ENCODE measurements around the gene ZDHHC14.

Gene ZDHHC14

GRCh38 chr6:157721830-157722229 lies 340.8 kb downstream of the ZDHHC14 start:
- Histone ChIP-seq H3K27ac (ENCODE audit: low read depth, low read length) (no peak overlapping the region), H3K27me3 (ENCODE audit: control insufficient read depth in 1 of 2, insufficient read depth in 2 of 2, low read length in 2 of 2) (no peaks in the 10 kb centered on the region), H3K9ac (ENCODE audit: low read length) (no peak overlapping the region), H3K36me3 (ENCODE audit: insufficient read depth, low read length) (no peaks in the 10 kb centered on the region), H3K4me3 (ENCODE audit: low read depth in 1 of 2, low read length in 2 of 2) (no peak overlapping the region), H3K4me1 (ENCODE audit: insufficient read depth, low read length) (no peaks in the 10 kb centered on the region), H3K9me3 (ENCODE audit: low read length) (no peaks in the 10 kb centered on the region)

GRCh38 chr6:157723376-157723775 lies 342.4 kb downstream of the ZDHHC14 start:
- Histone ChIP-seq H3K27ac (ENCODE audit: low read depth, low read length) (no peak overlapping the region), H3K27me3 (ENCODE audit: control insufficient read depth in 1 of 2, insufficient read depth in 2 of 2, low read length in 2 of 2) (no peaks in the 10 kb centered on the region), H3K4me3 (ENCODE audit: low read depth in 1 of 2, low read length in 2 of 2) (no peak overlapping the region), H3K4me1 (ENCODE audit: insufficient read depth, low read length) (no peaks in the 10 kb centered on the region), H3K36me3 (ENCODE audit: insufficient read depth, low read length) (no peaks in the 10 kb centered on the region), H3K9ac (ENCODE audit: low read length) (no peak overlapping the region), H3K9me3 (ENCODE audit: low read length) (no peaks in the 10 kb centered on the region)

- no peaks in the 10 kb centered on the region for H3K36me3 ChIP-seq (ENCODE audit: insufficient read depth, low read length)
- no peak overlapping the region for H3K27ac ChIP-seq (ENCODE audit: low read depth, low read length)
- no peaks in the 10 kb centered on the region for H3K27me3 ChIP-seq (ENCODE audit: control insufficient read depth in 1 of 2, insufficient read depth in 2 of 2, low read length in 2 of 2)
- H3K4me1 ChIP-seq (ENCODE audit: insufficient read depth, low read length): no peaks in the 10 kb centered on the region
- H3K4me3 ChIP-seq (ENCODE audit: low read depth in 1 of 2, low read length in 2 of 2): no peak overlapping the region
- H3K9ac ChIP-seq (ENCODE audit: low read length): no peak overlapping the region
- H3K9me3 ChIP-seq (ENCODE audit: low read length): no peaks in the 10 kb centered on the region
These were observed 343.3 kb downstream of the ZDHHC14 start for GRCh38 chr6:157724138-157724820.

- no peak overlapping the region for H3K27ac ChIP-seq (ENCODE audit: low read depth, low read length)
- H3K27me3 ChIP-seq (ENCODE audit: control insufficient read depth in 1 of 2, insufficient read depth in 2 of 2, low read length in 2 of 2): no peaks in the 10 kb centered on the region
- no peak overlapping the region for H3K4me3 ChIP-seq (ENCODE audit: low read depth in 1 of 2, low read length in 2 of 2)
- no peak overlapping the region for H3K9ac ChIP-seq (ENCODE audit: low read length)
- H3K36me3 ChIP-seq (ENCODE audit: insufficient read depth, low read length): no peaks in the 10 kb centered on the region
- H3K4me1 ChIP-seq (ENCODE audit: insufficient read depth, low read length): no peaks in the 10 kb centered on the region
- no peaks in the 10 kb centered on the region for H3K9me3 ChIP-seq (ENCODE audit: low read length)
These were observed 344.2 kb downstream of the ZDHHC14 start for GRCh38 chr6:157724960-157725741.

GRCh38 chr6:157725836-157726235 lies 344.8 kb downstream of the ZDHHC14 start:
- H3K36me3 ChIP-seq (ENCODE audit: insufficient read depth, low read length): no peaks in the 10 kb centered on the region
- no peaks in the 10 kb centered on the region for H3K9me3 ChIP-seq (ENCODE audit: low read length)
- H3K4me1 ChIP-seq (ENCODE audit: insufficient read depth, low read length): no peaks in the 10 kb centered on the region
- no peaks in the 10 kb centered on the region for H3K27me3 ChIP-seq (ENCODE audit: control insufficient read depth in 1 of 2, insufficient read depth in 2 of 2, low read length in 2 of 2)
- no peak overlapping the region for H3K4me3 ChIP-seq (ENCODE audit: low read depth in 1 of 2, low read length in 2 of 2)
- H3K27ac ChIP-seq (ENCODE audit: low read depth, low read length): no peak overlapping the region
- H3K9ac ChIP-seq (ENCODE audit: low read length): no peak overlapping the region

- Histone ChIP-seq H3K4me1 (ENCODE audit: insufficient read depth, low read length) (no peaks in the 10 kb centered on the region), H3K9me3 (ENCODE audit: low read length) (no peaks in the 10 kb centered on the region), H3K36me3 (ENCODE audit: insufficient read depth, low read length) (no peaks in the 10 kb centered on the region), H3K4me3 (ENCODE audit: low read depth in 1 of 2, low read length in 2 of 2) (no peak overlapping the region), H3K27me3 (ENCODE audit: control insufficient read depth in 1 of 2, insufficient read depth in 2 of 2, low read length in 2 of 2) (no peaks in the 10 kb centered on the region), H3K27ac (ENCODE audit: low read depth, low read length) (no peak overlapping the region), H3K9ac (ENCODE audit: low read length) (no peak overlapping the region)
These were observed 346.1 kb downstream of the ZDHHC14 start for GRCh38 chr6:157726892-157727628.

Data from muscle layer of colon (tissue), 2 donors.